GM12891 (cell line): ENCODE measurements around the gene MANEAL.

Source experiments
- DNase-seq: peaks from one replicate; pipeline ENCODE4 v3.0.0; 2011; ENCODE audit warnings: low spot score; ENCODE audit not compliant: insufficient read length
- FAIRE-seq: peaks from 2 replicates; lab custom pipeline; 2011; peaks lifted over from hg19 to GRCh38; lab: Jason Lieb, UNC
- PAX5 ChIP-seq: IDR thresholded peaks from 2 replicates; pipeline ENCODE4 v1.6.1; 2011; ENCODE audit warnings: low read length, moderate library complexity, mild to moderate bottlenecking; ENCODE audit not compliant: insufficient read depth, severe bottlenecking
- POLR2A ChIP-seq: IDR thresholded peaks from 2 replicates; pipeline ENCODE4 v1.6.1; 2011; ENCODE audit warnings: low read depth, low read length, control low read depth
- POLR2AphosphoS5 ChIP-seq: IDR thresholded peaks from 2 replicates; pipeline ENCODE4 v1.6.1; 2011; ENCODE audit warnings: low read depth, low read length, control low read depth
- POU2F2 ChIP-seq: IDR thresholded peaks from 2 replicates; pipeline ENCODE4 v1.6.1; 2011; ENCODE audit warnings: low read depth, mild to moderate bottlenecking, control low read depth, low read length, moderate library complexity
- SPI1 ChIP-seq: IDR thresholded peaks from 2 replicates; pipeline ENCODE4 v1.6.1; 2011; ENCODE audit warnings: low read depth, low read length, control low read depth
- TAF1 ChIP-seq: IDR thresholded peaks from 2 replicates; pipeline ENCODE4 v1.6.1; 2011; ENCODE audit warnings: low read depth, low read length, control low read depth

MANEAL gene

GRCh38 chr1:37807555-37808368, 14.1 kb downstream of the MANEAL start, which contains the start of the genes C1orf122 and YRDC:
TSS of gene C1orf122 (plus strand) at chr1:37807790. CDS start at chr1:37808405, 615 bp downstream.
TSS of gene YRDC (minus strand) at chr1:37808208. CDS start at chr1:37808180, 28 bp downstream.
- DNase-seq (peak; percentile 99), FAIRE-seq (peak; percentile 98)
- TF ChIP-seq TAF1: peak; percentile 76
- TF ChIP-seq PAX5: no peak
- TF ChIP-seq POLR2AphosphoS5: peak; percentile 63; the same call in 1 of the 2 replicates
- peak; percentile 73; the same call in 1 of the 2 replicates for TF ChIP-seq SPI1
- peak; percentile 54; the same call in 1 of the 2 replicates for TF ChIP-seq POLR2A

- FAIRE-seq (peak; percentile 85), DNase-seq (no peak)
- TF ChIP-seq PAX5 (no peak), POLR2A (no peak; the same call in 1 of the 2 replicates), SPI1 (no peak), POU2F2 (no peak), POLR2AphosphoS5 (no peak)
Observed at GRCh38 chr1:37808369-37809319, 15.0 kb downstream of the MANEAL start.

DNA sequence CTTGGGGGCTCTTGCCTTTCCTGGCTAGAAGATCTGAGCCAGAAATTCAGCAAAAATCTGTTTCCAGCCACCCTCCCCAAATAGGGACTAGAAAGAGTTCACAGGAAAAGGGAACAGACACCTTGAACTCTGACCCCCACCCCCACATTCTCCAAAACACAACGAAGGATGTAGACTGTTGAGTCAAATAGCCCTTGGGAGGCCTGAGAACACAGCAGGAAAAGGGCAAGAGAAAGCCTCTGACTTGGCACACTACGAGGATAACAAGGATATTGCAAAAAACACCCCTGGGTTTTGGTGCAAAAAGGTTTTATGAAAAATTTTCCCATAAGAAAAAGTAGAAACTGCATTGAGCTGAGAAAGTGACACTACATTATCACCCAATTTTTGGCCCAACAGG, 16.3 kb downstream of the MANEAL start:
- no peak for FAIRE-seq
- TF ChIP-seq PAX5 (no peak), POLR2AphosphoS5 (no peak), SPI1 (no peak), TAF1 (no peak), POU2F2 (no peak), POLR2A (no peak)
- no peak for DNase-seq

GRCh38 chr1:37811027-37811655, 17.5 kb downstream of the MANEAL start:
- peak; percentile 87 for FAIRE-seq
- TF ChIP-seq TAF1 (no peak), POLR2A (no peak), SPI1 (no peak), POU2F2 (peak; percentile 86)
- peak; percentile 47 for DNase-seq

DNA sequence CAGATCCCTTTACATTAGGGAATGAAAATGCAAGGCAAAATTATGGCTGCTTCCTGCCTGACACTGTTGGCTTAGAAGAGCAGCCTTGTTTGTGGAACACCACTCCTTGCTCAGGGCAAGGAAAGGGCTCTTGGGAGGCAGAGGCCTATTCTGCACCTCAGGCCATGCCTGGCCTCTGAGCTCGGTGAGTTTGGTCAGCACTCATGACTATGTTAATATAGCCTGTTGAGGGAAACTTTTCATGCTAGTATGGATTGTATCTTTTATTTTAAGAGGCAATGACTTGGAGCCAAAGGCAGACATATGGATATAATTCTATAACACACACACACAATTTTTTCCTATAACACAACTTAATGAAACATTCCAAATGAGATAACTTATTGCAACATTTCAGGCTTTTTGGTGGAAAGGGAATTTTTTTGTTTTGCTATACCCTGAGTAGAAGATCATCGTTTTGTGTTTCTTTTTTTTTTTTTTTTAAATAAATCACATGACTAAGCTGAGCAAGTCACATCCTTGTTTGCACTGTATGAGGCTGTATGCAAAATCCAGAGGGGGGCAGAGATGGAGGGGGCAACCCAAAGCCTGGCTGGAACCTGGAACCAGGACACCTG, 20.0 kb downstream of the MANEAL start:
- FAIRE-seq (no peak), DNase-seq (no peak)
- TF ChIP-seq PAX5 (no peak), POU2F2 (no peak), SPI1 (no peak), POLR2AphosphoS5 (no peak), POLR2A (no peak), TAF1 (no peak)

DNA sequence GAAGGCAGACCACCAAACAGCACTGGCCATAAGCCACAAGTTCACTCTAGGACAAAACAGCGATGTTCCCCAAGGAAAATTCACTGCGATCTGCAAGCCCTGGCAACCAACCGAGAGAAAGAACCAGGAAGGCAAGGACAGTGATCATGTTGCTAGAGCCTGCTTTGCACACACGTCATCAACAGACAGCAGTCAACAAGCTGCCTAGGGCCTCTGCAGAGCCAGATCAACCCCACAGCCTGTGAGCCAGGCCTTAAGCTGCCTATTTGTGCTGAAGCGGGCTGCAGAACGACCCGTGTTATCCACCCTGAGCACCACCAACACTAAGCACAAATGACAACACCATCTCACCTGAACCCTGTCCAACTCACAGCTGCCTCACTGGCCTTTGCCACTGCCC, 20.6 kb downstream of the MANEAL start:
- DNase-seq: no peak
- FAIRE-seq: no peak
- TF ChIP-seq POLR2A (no peak), POU2F2 (no peak), TAF1 (no peak), SPI1 (no peak), PAX5 (no peak), POLR2AphosphoS5 (no peak)

GRCh38 chr1:37817481-37817880, 23.8 kb downstream of the MANEAL start:
- DNase-seq (no peak), FAIRE-seq (no peak)
- no peak for TF ChIP-seq POLR2A
- TF ChIP-seq TAF1: no peak
- TF ChIP-seq POU2F2: no peak
- no peak for TF ChIP-seq POLR2AphosphoS5
- TF ChIP-seq PAX5: no peak
- TF ChIP-seq SPI1: no peak

DNA sequence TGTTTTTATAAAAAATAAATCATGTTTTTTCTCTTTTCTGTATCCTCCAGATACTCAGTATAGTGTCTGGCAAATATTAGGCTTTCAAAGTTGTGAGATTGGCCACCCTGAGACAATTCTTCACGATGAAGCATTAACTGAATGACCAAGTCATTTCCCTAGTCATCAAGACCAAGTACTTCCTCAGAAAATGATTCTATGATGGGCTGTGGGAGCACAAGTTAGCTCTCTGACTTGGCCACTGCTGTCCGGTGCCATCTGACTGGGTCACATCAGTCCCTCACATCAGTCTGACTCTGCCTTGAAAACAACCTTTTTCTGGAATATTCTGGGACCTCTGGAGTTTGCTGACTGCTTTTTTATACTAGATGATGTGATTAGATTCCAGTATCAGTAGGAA, 27.8 kb downstream of the MANEAL start:
- no peak for TF ChIP-seq POLR2AphosphoS5
- no peak for TF ChIP-seq POLR2A
- TF ChIP-seq SPI1: no peak
- TF ChIP-seq TAF1: no peak
- no peak for TF ChIP-seq POU2F2
- no peak for TF ChIP-seq PAX5
- DNase-seq (no peak), FAIRE-seq (no peak)
